ENCODE data around the gene RNF123.

The RNF123 gene

DNA sequence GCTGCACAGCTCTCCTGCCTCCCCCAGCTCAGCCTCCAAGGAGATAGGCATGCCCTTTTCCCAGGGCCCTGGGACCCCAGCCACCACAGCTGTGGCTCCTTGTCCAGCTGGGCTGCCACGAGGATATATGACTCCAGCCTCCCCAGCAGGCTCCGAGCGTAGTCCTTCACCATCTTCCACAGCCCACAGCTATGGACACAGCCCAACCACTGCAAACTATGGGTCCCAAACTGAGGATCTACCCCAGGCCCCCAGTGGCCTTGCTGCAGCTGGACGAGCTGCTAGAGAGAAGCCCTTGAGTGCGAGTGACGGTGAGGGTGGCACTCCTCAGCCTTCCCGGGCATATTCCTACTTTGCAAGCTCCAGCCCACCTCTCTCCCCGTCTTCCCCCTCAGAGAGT is 35.7 kb upstream of the RNF123 start:
- DNase-seq (ENCODE audit: insufficient read length, low spot score) (no peak), FAIRE-seq (no peak)
- TF ChIP-seq, protein P1, sequence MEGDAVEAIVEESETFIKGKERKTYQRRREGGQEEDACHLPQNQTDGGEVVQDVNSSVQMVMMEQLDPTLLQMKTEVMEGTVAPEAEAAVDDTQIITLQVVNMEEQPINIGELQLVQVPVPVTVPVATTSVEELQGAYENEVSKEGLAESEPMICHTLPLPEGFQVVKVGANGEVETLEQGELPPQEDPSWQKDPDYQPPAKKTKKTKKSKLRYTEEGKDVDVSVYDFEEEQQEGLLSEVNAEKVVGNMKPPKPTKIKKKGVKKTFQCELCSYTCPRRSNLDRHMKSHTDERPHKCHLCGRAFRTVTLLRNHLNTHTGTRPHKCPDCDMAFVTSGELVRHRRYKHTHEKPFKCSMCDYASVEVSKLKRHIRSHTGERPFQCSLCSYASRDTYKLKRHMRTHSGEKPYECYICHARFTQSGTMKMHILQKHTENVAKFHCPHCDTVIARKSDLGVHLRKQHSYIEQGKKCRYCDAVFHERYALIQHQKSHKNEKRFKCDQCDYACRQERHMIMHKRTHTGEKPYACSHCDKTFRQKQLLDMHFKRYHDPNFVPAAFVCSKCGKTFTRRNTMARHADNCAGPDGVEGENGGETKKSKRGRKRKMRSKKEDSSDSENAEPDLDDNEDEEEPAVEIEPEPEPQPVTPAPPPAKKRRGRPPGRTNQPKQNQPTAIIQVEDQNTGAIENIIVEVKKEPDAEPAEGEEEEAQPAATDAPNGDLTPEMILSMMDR (IDR thresholded peaks at IDR 0.05; ENCODE audit: insufficient read depth, missing control alignments), result no peak

DNA sequence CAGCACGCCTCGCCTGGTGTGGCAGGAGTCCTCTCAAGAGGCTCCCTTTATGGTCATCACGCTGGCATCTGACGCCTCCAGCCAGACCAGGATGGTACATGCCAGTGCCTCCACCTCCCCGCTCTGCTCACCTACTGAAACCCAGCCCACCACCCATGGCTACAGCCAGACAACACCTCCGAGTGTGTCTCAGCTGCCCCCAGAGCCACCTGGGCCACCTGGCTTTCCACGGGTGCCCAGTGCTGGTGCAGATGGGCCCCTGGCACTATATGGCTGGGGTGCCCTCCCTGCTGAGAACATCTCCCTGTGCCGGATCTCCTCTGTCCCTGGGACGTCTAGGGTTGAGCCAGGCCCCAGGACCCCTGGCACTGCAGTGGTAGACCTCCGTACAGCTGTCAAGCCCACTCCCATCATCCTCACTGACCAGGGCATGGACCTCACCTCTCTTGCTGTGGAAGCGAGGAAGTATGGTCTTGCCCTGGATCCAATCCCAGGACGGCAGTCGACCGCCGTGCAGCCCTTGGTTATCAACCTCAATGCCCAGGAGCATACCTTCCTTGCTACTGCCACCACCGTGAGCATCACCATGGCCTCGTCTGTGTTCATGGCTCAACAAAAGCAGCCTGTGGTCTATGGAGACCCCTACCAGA is 35.1 kb upstream of the RNF123 start:
- DNase-seq (ENCODE audit: insufficient read length, low spot score), result no peak
- TF ChIP-seq, protein P1 (IDR thresholded peaks at IDR 0.05; ENCODE audit: insufficient read depth, missing control alignments), result no peak
- FAIRE-seq, result no peak

DNA sequence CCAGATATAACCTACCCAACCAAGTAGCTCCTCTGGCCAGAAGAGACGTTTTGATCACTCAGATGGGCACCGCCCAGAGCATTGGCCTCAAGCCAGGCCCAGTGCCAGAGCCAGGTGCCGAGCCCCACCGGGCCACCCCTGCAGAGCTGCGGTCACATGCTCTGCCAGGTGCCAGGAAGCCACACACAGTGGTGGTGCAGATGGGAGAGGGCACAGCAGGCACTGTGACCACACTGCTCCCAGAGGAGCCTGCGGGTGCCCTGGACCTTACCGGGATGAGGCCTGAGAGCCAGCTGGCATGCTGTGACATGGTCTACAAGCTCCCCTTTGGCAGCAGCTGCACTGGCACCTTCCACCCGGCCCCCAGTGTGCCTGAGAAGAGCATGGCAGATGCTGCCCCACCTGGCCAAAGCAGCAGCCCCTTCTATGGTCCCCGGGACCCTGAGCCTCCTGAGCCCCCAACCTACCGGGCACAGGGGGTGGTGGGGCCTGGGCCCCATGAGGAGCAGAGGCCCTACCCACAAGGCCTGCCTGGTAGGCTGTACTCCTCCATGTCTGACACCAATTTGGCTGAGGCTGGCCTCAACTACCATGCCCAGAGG is 34.3 kb upstream of the RNF123 start:
- FAIRE-seq, result no peak
- TF ChIP-seq, protein P1 (IDR thresholded peaks at IDR 0.05; ENCODE audit: insufficient read depth, missing control alignments), result no peak
- DNase-seq (ENCODE audit: insufficient read length, low spot score), result no peak

DNA sequence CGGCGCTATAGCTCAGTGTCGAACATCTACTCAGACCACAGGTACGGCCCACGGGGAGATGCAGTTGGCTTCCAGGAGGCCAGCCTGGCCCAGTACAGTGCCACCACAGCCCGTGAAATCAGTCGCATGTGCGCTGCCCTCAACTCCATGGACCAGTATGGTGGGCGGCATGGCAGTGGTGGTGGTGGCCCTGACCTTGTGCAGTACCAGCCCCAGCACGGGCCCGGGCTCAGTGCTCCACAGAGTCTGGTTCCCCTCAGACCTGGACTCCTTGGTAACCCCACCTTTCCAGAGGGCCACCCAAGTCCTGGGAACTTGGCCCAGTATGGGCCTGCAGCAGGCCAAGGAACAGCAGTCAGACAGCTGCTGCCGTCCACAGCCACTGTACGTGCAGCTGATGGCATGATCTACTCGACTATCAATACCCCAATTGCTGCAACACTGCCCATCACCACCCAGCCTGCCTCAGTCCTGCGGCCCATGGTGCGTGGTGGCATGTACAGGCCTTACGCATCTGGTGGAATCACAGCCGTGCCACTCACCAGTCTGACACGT is 33.5 kb upstream of the RNF123 start:
- FAIRE-seq (no peak), DNase-seq (ENCODE audit: insufficient read length, low spot score) (no peak)
- TF ChIP-seq, protein P1 (IDR thresholded peaks at IDR 0.05; ENCODE audit: insufficient read depth, missing control alignments), result no peak

DNA sequence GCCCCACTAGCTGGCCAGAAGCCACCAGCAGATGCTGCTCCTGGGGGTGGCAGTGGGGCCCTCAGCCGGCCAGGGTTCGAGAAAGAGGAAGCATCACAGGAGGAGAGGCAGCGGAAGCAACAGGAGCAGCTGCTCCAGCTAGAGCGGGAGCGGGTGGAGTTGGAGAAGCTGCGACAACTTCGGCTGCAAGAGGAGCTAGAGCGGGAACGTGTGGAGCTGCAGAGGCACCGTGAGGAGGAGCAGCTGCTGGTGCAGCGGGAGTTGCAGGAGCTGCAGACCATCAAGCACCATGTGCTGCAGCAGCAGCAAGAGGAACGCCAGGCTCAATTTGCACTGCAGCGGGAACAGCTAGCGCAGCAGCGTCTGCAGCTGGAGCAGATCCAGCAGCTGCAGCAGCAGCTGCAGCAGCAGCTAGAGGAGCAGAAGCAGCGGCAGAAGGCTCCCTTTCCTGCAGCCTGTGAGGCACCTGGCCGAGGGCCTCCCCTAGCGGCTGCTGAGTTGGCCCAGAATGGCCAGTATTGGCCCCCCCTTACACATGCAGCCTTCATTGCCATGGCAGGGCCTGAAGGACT is 32.7 kb upstream of the RNF123 start:
- FAIRE-seq (no peak), DNase-seq (ENCODE audit: insufficient read length, low spot score) (no peak)
- TF ChIP-seq, protein P1 (IDR thresholded peaks at IDR 0.05; ENCODE audit: insufficient read depth, missing control alignments), result no peak

DNA sequence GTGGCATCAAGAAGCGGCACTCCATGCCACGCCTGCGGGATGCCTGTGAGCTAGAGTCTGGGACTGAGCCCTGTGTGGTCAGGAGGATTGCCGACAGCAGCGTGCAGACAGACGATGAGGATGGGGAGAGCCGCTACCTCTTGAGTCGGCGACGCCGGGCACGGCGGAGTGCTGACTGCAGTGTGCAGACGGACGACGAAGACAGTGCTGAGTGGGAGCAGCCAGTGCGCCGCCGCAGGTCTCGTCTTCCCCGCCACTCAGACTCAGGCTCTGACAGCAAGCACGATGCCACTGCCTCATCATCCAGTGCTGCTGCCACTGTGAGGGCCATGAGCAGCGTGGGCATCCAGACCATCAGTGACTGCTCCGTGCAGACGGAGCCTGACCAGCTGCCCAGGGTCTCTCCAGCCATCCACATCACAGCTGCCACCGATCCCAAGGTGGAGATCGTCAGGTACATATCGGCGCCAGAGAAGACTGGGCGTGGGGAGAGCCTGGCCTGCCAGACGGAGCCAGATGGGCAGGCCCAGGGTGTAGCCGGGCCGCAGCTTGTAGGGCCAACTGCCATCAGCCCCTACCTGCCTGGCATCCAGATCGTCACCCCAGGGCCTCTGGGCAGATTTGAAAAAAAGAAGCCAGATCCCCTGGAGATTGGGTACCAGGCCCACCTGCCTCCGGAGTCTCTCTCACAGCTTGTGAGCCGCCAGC is 32.0 kb upstream of the RNF123 start:
- TF ChIP-seq, protein P1 (IDR thresholded peaks at IDR 0.05; ENCODE audit: insufficient read depth, missing control alignments), result no peak
- DNase-seq (ENCODE audit: insufficient read length, low spot score) (no peak), FAIRE-seq (no peak)

Data from D721Med (cell line).